Thoracic aorta (tissue), 2 donors: ENCODE results near the gene PATL1. TPM values are rescaled to one million over a fixed set of nuclear protein-coding genes. Genes with fewer than 3 reads are reported as not detected.

Experiments used
- ATAC-seq: fragments of 150-250 bp; one replicate; pipeline ENCODE4 v1.8.0; 2017; ENCODE audit warnings: low read depth; ENCODE audit not compliant: insufficient number of reproducible peaks, low FRiP score
- DNase-seq: peaks from one replicate; pipeline ENCODE4 v3.0.0-alpha.2; 2020; ENCODE audit warnings: low spot score
- H3K27ac ChIP-seq, 2 donors: fragments of 200-600 bp; sonication (generic); 1 replicate in 1 of 2; 2 replicates in 1 of 2; pipeline ENCODE4 v1.5.1; 2016; ENCODE audit warnings: mild to moderate bottlenecking in 2 of 2, moderate library complexity in 2 of 2
- H3K27me3 ChIP-seq: fragments of 200-600 bp; sonication (generic); replicated peaks from 2 replicates; pipeline ENCODE4 v1.6.0; 2016; ENCODE audit warnings: mild to moderate bottlenecking; ENCODE audit not compliant: insufficient read depth
- H3K36me3 ChIP-seq: fragments of 200-600 bp; sonication (generic); one replicate; pipeline ENCODE4 v1.5.1; 2016
- H3K4me1 ChIP-seq, 2 donors: fragments of 200-600 bp; sonication (generic); 1 replicate in 1 of 2; 2 replicates in 1 of 2; pipeline versions ENCODE4 v1.5.1 to v1.6.0; 2016; ENCODE audit warnings: low read depth in 2 of 2, mild to moderate bottlenecking in 1 of 2; ENCODE audit not compliant: control insufficient read depth in 1 of 2
- H3K4me3 ChIP-seq: fragments of 200-600 bp; sonication (generic); 2 replicates; pipeline ENCODE4 v1.5.1; 2016; ENCODE audit warnings: mild to moderate bottlenecking
- H3K9me3 ChIP-seq: fragments of 200-600 bp; sonication (generic); 2 replicates; pipeline ENCODE4 v1.5.1; 2016
- CTCF ChIP-seq: fragments of 200-600 bp; sonication (generic); IDR thresholded peaks from one replicate; pipeline ENCODE4 v1.5.1; 2019; ENCODE audit warnings: antibody characterized with exemption
- total RNA-seq, 2 donors: library from RNA; depleted of rRNA; stranded (reverse); fragments of >200 nt; gene quantifications; one replicate each; pipeline versions ENCODE4 v1.1.0 to v1.2.3, GENCODE V29; 2016

PATL1 gene
- total RNA-seq, 2 donors from 2014 or later, result 9.3 to 16.3 TPM

- H3K27ac ChIP-seq, result peak overlapping the region; percentile 18 to 41
- peaks cover 31% of the 10 kb centered on the region for H3K36me3 ChIP-seq
- peaks cover 28 to 47% of the 10 kb centered on the region in 2 donors for H3K4me1 ChIP-seq
- no peak for TF ChIP-seq CTCF
- H3K4me3 ChIP-seq, result no peak overlapping the region
- no peak for DNase-seq
- ATAC-seq, result no peak
- no peaks in the 10 kb centered on the region for H3K9me3 ChIP-seq
- no peaks in the 10 kb centered on the region for H3K27me3 ChIP-seq
Measured at GRCh38 chr11:59611570-59612565, 57.0 kb downstream of the PATL1 start.

- no peak for ATAC-seq
- Histone ChIP-seq H3K27ac (no peak overlapping the region), H3K4me3 (no peak overlapping the region), H3K27me3 (no peaks in the 10 kb centered on the region), H3K36me3 (peaks cover 46% of the 10 kb centered on the region), H3K9me3 (no peaks in the 10 kb centered on the region), H3K4me1 (peaks cover 28 to 43% of the 10 kb centered on the region in 2 donors)
- DNase-seq, result no peak
- TF ChIP-seq CTCF, result no peak
Measured at GRCh38 chr11:59610289-59610688, 58.5 kb downstream of the PATL1 start.

- no peak for DNase-seq
- Histone ChIP-seq H3K36me3 (peaks cover 55% of the 10 kb centered on the region), H3K4me3 (no peak overlapping the region), H3K27ac (no peak overlapping the region), H3K27me3 (no peaks in the 10 kb centered on the region), H3K4me1 (peaks cover 13 to 25% of the 10 kb centered on the region in 2 donors), H3K9me3 (no peaks in the 10 kb centered on the region)
- ATAC-seq, result no peak
- no peak for TF ChIP-seq CTCF
Measured at GRCh38 chr11:59607703-59608454, 61.0 kb downstream of the PATL1 start.

- ATAC-seq (no peak), DNase-seq (no peak)
- Histone ChIP-seq H3K36me3 (peaks cover 71% of the 10 kb centered on the region), H3K27ac (no peak overlapping the region), H3K27me3 (no peaks in the 10 kb centered on the region), H3K4me1 (no peaks in the 10 kb centered on the region), H3K9me3 (no peaks in the 10 kb centered on the region), H3K4me3 (no peak overlapping the region)
- no peak for TF ChIP-seq CTCF
Measured at GRCh38 chr11:59602432-59602831, 66.4 kb downstream of the PATL1 start.

- Histone ChIP-seq H3K27me3 (no peaks in the 10 kb centered on the region), H3K36me3 (peaks cover 71% of the 10 kb centered on the region), H3K9me3 (no peaks in the 10 kb centered on the region), H3K27ac (no peak overlapping the region), H3K4me1 (no peaks in the 10 kb centered on the region), H3K4me3 (no peak overlapping the region)
- TF ChIP-seq CTCF, result no peak
- DNase-seq (no peak), ATAC-seq (no peak)
Measured at GRCh38 chr11:59601788-59602187, 67.0 kb downstream of the PATL1 start.
